Osteoblast (primary cell): ENCODE measurements around the gene ARRB2. TPM values are rescaled to one million over a fixed set of nuclear protein-coding genes. Genes with fewer than 3 reads are reported as not detected.

Source experiments
- DNase-seq: peaks from one replicate; pipeline ENCODE4 v3.0.0; 2011; ENCODE audit warnings: low spot score, mixed read lengths; ENCODE audit not compliant: insufficient read length; ENCODE audit errors: missing footprints
- H2AFZ ChIP-seq: 2 replicates; pipeline ENCODE4 v1.6.0; 2011; ENCODE audit warnings: mild to moderate bottlenecking, low read length
- H3K27ac ChIP-seq: 2 replicates; pipeline ENCODE4 v1.5.1; 2011; ENCODE audit warnings: mild to moderate bottlenecking, low read depth, low read length, moderate library complexity
- H3K27me3 ChIP-seq: 2 replicates; pipeline ENCODE4 v1.6.0; 2012; ENCODE audit warnings: mild to moderate bottlenecking, control low read depth, inconsistent platforms, low read length, moderate library complexity; ENCODE audit not compliant: insufficient read depth
- H3K36me3 ChIP-seq: 2 replicates; pipeline ENCODE4 v1.5.1; 2011; ENCODE audit warnings: mild to moderate bottlenecking, low read length, control low read depth, moderate library complexity; ENCODE audit not compliant: insufficient read depth
- H3K4me1 ChIP-seq: 2 replicates; pipeline ENCODE4 v1.5.1; 2011; ENCODE audit warnings: mild to moderate bottlenecking, low read length, control low read depth, moderate library complexity; ENCODE audit not compliant: insufficient read depth
- H3K4me2 ChIP-seq: 2 replicates; pipeline ENCODE4 v1.6.0; 2011; ENCODE audit warnings: mild to moderate bottlenecking, low read length; ENCODE audit not compliant: insufficient read depth
- H3K4me3 ChIP-seq: fragments of 200-600 bp; sonication (generic); 3 replicates; pipeline ENCODE4 v1.5.1; 2012; ENCODE audit warnings: mild to moderate bottlenecking, low read length, inconsistent platforms; ENCODE audit not compliant: insufficient read depth
- H3K79me2 ChIP-seq: 2 replicates; pipeline ENCODE4 v1.6.0; 2012; ENCODE audit warnings: mild to moderate bottlenecking, low read length, control low read depth, inconsistent platforms; ENCODE audit not compliant: insufficient read depth
- H3K9me3 ChIP-seq: 2 replicates; pipeline ENCODE4 v1.5.1; 2011; ENCODE audit warnings: low read depth, low read length, control low read depth
- H4K20me1 ChIP-seq: 2 replicates; pipeline ENCODE4 v1.6.0; 2012; ENCODE audit warnings: mild to moderate bottlenecking, low read length, control low read depth; ENCODE audit not compliant: insufficient read depth
- CTCF ChIP-seq: IDR thresholded peaks from 2 replicates; pipeline ENCODE4 v1.5.1; 2011; ENCODE audit warnings: mild to moderate bottlenecking, low read depth, low read length, moderate library complexity; ENCODE audit errors: extremely low read depth
- total RNA-seq: library from RNA; depleted of rRNA; stranded (reverse); fragments of >200 nt; gene quantifications from 2 replicates; pipeline ENCODE4 v1.2.3, GENCODE V29; 2012

Gene ARRB2
- total RNA-seq, 1 donor, result 8.7 TPM

GRCh38 chr17:4734857-4735475, 24.5 kb downstream of the ARRB2 start:
- H3K4me1 ChIP-seq, result peaks cover 25% of the 10 kb centered on the region
- no peaks in the 10 kb centered on the region for H3K79me2 ChIP-seq
- no peak overlapping the region for H3K4me3 ChIP-seq
- DNase-seq, result no peak
- no peaks in the 10 kb centered on the region for H3K36me3 ChIP-seq
- no peak overlapping the region for H2AFZ ChIP-seq
- no peak for TF ChIP-seq CTCF
- no peak overlapping the region for H3K27ac ChIP-seq
- H3K4me2 ChIP-seq, result no peak overlapping the region
- no peaks in the 10 kb centered on the region for H3K9me3 ChIP-seq
- H4K20me1 ChIP-seq, result no peaks in the 10 kb centered on the region
- H3K27me3 ChIP-seq, result peaks cover 8% of the 10 kb centered on the region

GRCh38 chr17:4735876-4736651, 25.6 kb downstream of the ARRB2 start:
- Histone ChIP-seq H3K27ac (no peak overlapping the region), H3K27me3 (peaks cover 11% of the 10 kb centered on the region), H2AFZ (peak overlapping the region; percentile 47), H3K4me3 (no peak overlapping the region), H3K79me2 (no peaks in the 10 kb centered on the region), H3K9me3 (no peaks in the 10 kb centered on the region), H3K4me2 (no peak overlapping the region), H3K36me3 (no peaks in the 10 kb centered on the region), H4K20me1 (no peaks in the 10 kb centered on the region), H3K4me1 (peaks cover 20% of the 10 kb centered on the region)
- TF ChIP-seq CTCF, result no peak
- no peak for DNase-seq

GRCh38 chr17:4738136-4739121, 28.0 kb downstream of the ARRB2 start:
- TF ChIP-seq CTCF, result no peak
- peak overlapping the region; percentile 41 for H3K27ac ChIP-seq
- H3K4me3 ChIP-seq, result peak overlapping the region; percentile 86
- H3K9me3 ChIP-seq, result no peaks in the 10 kb centered on the region
- no peaks in the 10 kb centered on the region for H3K36me3 ChIP-seq
- peaks cover 11% of the 10 kb centered on the region for H3K27me3 ChIP-seq
- DNase-seq, result no peak
- no peaks in the 10 kb centered on the region for H3K79me2 ChIP-seq
- H3K4me2 ChIP-seq, result peak overlapping the region; percentile 92
- H2AFZ ChIP-seq, result peak overlapping the region; percentile 94
- peaks cover 16% of the 10 kb centered on the region for H3K4me1 ChIP-seq
- H4K20me1 ChIP-seq, result no peaks in the 10 kb centered on the region
